ENCODE results near the gene SOX8.

GRCh38 chr16:1006781-1007180, 25.2 kb downstream of the SOX8 start:
- TF ChIP-seq PATZ1 (tag by site-specific recombination; IDR thresholded peaks at IDR 0.05) (no peak), ZNF837 (tag by site-specific recombination; IDR thresholded peaks at IDR 0.05) (no peak), ZNF473 (tag by site-specific recombination; IDR thresholded peaks at IDR 0.05) (no peak), ZNF10 (tag by site-specific recombination; IDR thresholded peaks at IDR 0.05) (no peak), REST (tag by site-specific recombination; IDR thresholded peaks at IDR 0.05) (no peak), ZSCAN4 (tag by site-specific recombination; IDR thresholded peaks at IDR 0.05) (no peak), ZNF76 (tag by site-specific recombination; IDR thresholded peaks at IDR 0.05; ENCODE audit: borderline replicate concordance, low read depth) (no peak), ZIC2 (tag by site-specific recombination; IDR thresholded peaks at IDR 0.05) (no peak), ZNF23 (tag by site-specific recombination; IDR thresholded peaks at IDR 0.05; ENCODE audit: borderline replicate concordance) (no peak), ZNF121 (tag by site-specific recombination; IDR thresholded peaks at IDR 0.05) (no peak)
- TF ChIP-seq, protein P1, sequence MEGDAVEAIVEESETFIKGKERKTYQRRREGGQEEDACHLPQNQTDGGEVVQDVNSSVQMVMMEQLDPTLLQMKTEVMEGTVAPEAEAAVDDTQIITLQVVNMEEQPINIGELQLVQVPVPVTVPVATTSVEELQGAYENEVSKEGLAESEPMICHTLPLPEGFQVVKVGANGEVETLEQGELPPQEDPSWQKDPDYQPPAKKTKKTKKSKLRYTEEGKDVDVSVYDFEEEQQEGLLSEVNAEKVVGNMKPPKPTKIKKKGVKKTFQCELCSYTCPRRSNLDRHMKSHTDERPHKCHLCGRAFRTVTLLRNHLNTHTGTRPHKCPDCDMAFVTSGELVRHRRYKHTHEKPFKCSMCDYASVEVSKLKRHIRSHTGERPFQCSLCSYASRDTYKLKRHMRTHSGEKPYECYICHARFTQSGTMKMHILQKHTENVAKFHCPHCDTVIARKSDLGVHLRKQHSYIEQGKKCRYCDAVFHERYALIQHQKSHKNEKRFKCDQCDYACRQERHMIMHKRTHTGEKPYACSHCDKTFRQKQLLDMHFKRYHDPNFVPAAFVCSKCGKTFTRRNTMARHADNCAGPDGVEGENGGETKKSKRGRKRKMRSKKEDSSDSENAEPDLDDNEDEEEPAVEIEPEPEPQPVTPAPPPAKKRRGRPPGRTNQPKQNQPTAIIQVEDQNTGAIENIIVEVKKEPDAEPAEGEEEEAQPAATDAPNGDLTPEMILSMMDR (tag by site-specific recombination; IDR thresholded peaks at IDR 0.05) = no peak

Measured in HEK293 (cell line).